ENCODE measurements around the gene ZBTB17.
A peak's percentile ranks its signal among the peaks of the same experiment; 100 is the strongest.

ZBTB17 gene

DNA sequence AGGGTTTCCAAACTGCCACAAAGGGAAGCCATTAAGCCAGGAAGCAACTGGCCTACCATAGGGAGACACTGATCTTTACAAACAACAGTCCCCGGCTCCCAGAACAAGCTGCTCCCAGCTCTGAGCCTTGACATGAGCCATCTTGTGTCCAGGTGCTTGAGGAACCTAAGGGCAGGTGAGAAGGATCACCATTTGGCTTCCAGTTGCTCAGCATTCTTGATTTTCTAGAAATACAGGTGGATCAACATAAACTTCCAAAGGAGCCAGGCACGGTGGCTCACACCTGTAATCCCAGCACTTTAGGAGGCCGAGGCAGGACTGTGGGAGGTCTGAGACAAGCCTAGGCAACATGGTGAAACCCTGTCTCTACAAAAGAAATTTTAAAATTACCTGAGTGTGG is 21.6 kb downstream of the ZBTB17 start:
- no peak overlapping the region for H3K9ac ChIP-seq

DNA sequence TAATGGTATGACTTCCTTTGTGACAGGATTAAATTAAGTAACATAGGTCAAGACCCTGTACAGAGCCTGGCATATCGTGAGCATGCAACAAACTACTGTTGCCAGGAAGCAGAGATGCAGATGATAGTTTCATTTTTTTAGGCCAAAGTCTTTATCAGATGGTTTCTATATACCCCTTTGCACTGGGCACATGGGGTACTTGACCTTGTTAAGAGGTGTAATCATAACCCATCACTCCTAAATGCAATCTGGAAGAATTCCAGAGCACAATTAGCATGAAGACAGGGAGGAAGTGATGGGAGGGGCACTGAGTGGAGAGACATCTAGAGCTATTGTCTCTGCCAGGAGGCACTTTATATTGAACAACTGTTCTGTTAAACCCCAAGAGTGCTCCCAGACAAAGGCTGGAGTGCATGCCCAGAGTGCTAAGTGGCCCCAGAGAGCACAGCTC is 22.1 kb downstream of the ZBTB17 start:
- TF ChIP-seq, protein P1, sequence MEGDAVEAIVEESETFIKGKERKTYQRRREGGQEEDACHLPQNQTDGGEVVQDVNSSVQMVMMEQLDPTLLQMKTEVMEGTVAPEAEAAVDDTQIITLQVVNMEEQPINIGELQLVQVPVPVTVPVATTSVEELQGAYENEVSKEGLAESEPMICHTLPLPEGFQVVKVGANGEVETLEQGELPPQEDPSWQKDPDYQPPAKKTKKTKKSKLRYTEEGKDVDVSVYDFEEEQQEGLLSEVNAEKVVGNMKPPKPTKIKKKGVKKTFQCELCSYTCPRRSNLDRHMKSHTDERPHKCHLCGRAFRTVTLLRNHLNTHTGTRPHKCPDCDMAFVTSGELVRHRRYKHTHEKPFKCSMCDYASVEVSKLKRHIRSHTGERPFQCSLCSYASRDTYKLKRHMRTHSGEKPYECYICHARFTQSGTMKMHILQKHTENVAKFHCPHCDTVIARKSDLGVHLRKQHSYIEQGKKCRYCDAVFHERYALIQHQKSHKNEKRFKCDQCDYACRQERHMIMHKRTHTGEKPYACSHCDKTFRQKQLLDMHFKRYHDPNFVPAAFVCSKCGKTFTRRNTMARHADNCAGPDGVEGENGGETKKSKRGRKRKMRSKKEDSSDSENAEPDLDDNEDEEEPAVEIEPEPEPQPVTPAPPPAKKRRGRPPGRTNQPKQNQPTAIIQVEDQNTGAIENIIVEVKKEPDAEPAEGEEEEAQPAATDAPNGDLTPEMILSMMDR (IDR thresholded peaks at IDR 0.05): no peak
- no peak overlapping the region for H2AFZ ChIP-seq
- H3K27ac ChIP-seq: peak overlapping the region; percentile 41
- H3K79me2 ChIP-seq: peaks cover 12% of the 10 kb centered on the region
- no peaks in the 10 kb centered on the region for H3K27me3 ChIP-seq (ENCODE audit: control insufficient read depth, insufficient read depth, low read length)
- peaks cover 17% of the 10 kb centered on the region for H3K4me1 ChIP-seq
- no peak overlapping the region for H3K4me3 ChIP-seq (ENCODE audit: low read depth, low read length)
- no peaks in the 10 kb centered on the region for H3K36me3 ChIP-seq (ENCODE audit: control insufficient read depth, insufficient read depth, low read length)
- no peak overlapping the region for H3K9ac ChIP-seq
- no peaks in the 10 kb centered on the region for H3K9me3 ChIP-seq (ENCODE audit: control insufficient read depth, low read length)
- peak overlapping the region; percentile 50 for H3K4me2 ChIP-seq (ENCODE audit: low read length)

More for the DNA sequence above, 21.6 kb downstream of the ZBTB17 start:
- H3K36me3 ChIP-seq (ENCODE audit: control insufficient read depth, insufficient read depth, low read length): no peaks in the 10 kb centered on the region
- H3K27ac ChIP-seq: no peak overlapping the region
- H3K27me3 ChIP-seq (ENCODE audit: control insufficient read depth, insufficient read depth, low read length): no peaks in the 10 kb centered on the region
- H2AFZ ChIP-seq: no peak overlapping the region
- H3K9me3 ChIP-seq (ENCODE audit: control insufficient read depth, low read length): no peaks in the 10 kb centered on the region
- no peak overlapping the region for H3K4me2 ChIP-seq (ENCODE audit: low read length)
- peaks cover 17% of the 10 kb centered on the region for H3K4me1 ChIP-seq
- H3K79me2 ChIP-seq: peaks cover 12% of the 10 kb centered on the region
- TF ChIP-seq, protein P1 (IDR thresholded peaks at IDR 0.05): no peak
- no peak overlapping the region for H3K4me3 ChIP-seq (ENCODE audit: low read depth, low read length)

DNA sequence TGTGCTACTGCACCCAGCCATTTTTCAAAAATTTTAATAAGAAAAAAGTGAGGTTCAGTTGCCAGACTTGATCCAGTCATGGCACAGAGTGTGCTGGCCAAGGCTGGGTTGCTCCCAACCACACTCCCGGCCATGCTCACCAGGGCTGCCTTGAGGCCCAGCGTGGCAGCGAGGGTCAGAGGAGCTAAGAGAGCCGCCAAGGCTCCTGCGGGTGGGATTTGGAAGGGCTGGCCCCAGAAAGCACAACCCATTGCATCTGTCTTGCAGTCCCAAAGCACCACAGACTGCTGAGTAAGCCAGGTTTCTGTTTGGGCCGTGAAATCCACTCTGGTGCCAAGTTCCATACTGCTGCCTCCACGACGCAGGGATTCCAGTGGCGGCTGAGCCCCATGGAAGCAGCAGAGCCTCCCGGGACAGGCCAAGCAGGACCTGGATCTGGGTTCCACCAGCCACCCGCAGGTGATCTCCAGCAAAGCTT is 22.6 kb downstream of the ZBTB17 start:
- H3K79me2 ChIP-seq: peaks cover 12% of the 10 kb centered on the region
- peak overlapping the region; percentile 41 for H3K27ac ChIP-seq
- H2AFZ ChIP-seq: no peak overlapping the region
- no peaks in the 10 kb centered on the region for H3K27me3 ChIP-seq (ENCODE audit: control insufficient read depth, insufficient read depth, low read length)
- TF ChIP-seq, protein P1 (IDR thresholded peaks at IDR 0.05): no peak
- H3K4me1 ChIP-seq: peaks cover 14% of the 10 kb centered on the region
- no peaks in the 10 kb centered on the region for H3K9me3 ChIP-seq (ENCODE audit: control insufficient read depth, low read length)
- H3K9ac ChIP-seq: no peak overlapping the region
- H3K4me3 ChIP-seq (ENCODE audit: low read depth, low read length): no peak overlapping the region
- H3K4me2 ChIP-seq (ENCODE audit: low read length): peak overlapping the region; percentile 50
- H3K36me3 ChIP-seq (ENCODE audit: control insufficient read depth, insufficient read depth, low read length): no peaks in the 10 kb centered on the region

DNA sequence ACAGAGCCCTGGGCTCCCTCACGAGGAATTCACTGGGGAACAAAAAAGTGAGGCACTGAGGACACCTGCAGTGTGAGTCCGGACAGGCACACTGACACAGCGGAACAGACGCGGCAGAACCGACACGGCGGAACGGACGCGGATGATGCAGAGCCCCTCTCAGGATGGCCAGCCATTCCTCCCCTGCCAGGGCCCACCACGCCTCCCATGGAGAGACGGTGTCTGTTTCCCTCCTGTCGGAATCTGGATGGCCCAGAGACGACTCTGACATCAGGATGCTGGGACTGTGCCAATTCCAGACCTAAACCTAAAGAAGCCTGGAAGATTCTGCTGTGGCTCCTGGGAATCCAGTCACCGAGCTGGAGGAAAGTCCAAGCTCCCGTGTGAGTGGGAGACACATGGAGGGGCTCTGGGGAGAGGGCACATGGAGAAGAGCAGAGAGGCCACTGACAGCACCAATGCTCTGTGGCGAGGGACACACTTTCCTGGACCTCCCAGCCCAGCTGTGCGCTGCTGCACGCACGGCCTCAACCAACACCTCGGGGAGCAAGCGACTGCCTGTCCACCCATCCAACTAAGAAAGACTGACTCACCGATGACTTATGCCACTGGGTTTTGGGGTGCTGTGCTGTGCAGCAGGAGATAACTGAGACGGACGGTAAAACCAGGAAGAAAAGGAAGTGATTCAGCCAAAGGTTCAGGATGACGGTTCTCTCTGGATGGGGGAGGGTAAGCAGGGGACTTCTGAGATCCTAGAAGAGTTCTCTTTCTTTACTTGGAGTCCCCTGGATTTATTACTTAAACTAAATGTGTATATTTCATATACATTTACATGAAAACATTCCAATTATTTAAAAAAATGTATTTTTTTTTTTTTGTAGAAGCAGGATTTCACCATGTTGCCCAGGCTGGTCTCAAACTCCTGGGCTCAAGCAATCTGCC is 23.3 kb downstream of the ZBTB17 start:
- no peaks in the 10 kb centered on the region for H3K27me3 ChIP-seq (ENCODE audit: control insufficient read depth, insufficient read depth, low read length)
- H3K4me1 ChIP-seq: peaks cover 9% of the 10 kb centered on the region
- TF ChIP-seq, protein P1 (IDR thresholded peaks at IDR 0.05): no peak
- H3K9ac ChIP-seq: no peak overlapping the region
- H3K4me3 ChIP-seq (ENCODE audit: low read depth, low read length): no peak overlapping the region
- H2AFZ ChIP-seq: no peak overlapping the region
- H3K27ac ChIP-seq: peak overlapping the region; percentile 41
- H3K36me3 ChIP-seq (ENCODE audit: control insufficient read depth, insufficient read depth, low read length): no peaks in the 10 kb centered on the region
- no peaks in the 10 kb centered on the region for H3K9me3 ChIP-seq (ENCODE audit: control insufficient read depth, low read length)
- peaks cover 12% of the 10 kb centered on the region for H3K79me2 ChIP-seq
- no peak overlapping the region for H3K4me2 ChIP-seq (ENCODE audit: low read length)

Data from parathyroid adenoma (tissue), 2 donors.